Measurements from ENCODE around the gene HS3ST5.
"Not testable (repeated sequence)": the region's sequence is repeated elsewhere in the genome, so short reads cannot be mapped to it uniquely, and the experiment has no call there.

HS3ST5 gene

DNA sequence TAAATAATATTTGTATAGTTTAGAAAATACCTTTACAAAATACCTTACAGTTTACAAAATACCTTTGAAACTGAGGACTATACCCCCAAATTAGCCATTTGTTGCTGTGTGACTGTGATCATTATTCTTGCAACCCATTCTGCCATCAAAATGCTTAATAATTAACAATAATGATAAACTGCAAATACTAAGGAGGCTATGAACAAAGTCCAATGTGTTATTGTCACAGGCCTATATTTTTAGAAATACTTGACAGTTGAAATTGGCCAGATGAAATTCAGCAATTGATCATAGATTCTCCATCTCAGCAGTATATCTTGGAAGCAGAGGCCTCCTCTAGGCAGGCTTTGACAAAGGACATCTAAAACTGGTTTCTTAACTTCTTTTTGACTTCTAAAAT lies 178.6 kb downstream of the HS3ST5 start:
- in situ Hi-C loops (cut with MboI; ENCODE audit: low pct_unique_long_range_greater_than_20kb, low sequenced_read_pairs): no loop called here
- no peak for DNase-seq

DNA sequence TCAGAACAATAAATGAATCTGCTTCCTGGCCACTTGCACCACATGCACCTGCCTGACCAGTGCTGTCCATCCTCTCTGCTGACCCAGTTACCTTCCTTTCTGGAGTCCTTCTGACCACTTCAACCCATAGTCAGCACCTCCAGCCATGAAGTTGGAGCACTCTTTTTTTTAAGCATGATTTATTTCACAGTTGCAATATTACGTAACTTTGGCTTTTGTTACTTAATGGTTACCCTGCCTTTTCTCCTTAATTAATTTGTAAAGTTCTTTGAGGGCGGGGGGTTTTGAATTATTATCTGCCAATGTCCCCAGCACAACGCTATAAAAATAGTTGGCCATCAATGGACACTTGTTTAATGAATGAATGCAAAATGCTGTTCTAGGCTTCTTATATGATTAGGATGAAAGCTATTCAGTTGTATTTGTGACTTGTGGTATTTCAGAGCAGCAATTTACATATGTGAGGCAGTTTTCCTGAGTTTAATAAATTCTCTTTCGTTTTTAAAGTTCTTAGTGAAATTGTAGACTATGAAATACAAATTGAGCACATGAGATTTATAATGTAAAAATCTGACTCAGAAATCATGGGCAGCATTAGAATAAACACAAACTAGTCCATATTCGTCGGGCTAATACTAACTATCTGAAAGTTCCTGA lies 180.0 kb downstream of the HS3ST5 start:
- in situ Hi-C loops (cut with MboI; ENCODE audit: low pct_unique_long_range_greater_than_20kb, low sequenced_read_pairs): no loop called here
- no peak for DNase-seq

DNA sequence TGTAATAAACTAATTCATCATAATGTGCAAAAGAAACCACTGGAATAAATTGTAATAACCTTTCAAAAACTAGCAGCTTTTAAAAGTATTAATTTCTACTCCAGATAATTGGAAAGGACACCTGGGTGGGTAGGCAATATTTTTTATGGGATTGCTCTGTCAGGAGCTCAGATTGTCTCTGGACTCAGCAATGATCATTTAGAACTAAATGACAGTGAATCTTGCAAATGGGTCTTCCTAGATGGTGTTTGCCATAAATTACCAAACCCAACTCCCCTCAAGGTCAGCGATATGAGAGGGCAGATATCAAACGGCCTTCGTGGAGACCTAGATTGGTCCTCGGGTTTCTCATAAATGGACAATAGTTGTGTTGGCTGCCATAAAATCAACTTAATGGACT lies 181.9 kb downstream of the HS3ST5 start:
- DNase-seq: no peak
- in situ Hi-C loops (cut with MboI; ENCODE audit: low pct_unique_long_range_greater_than_20kb, low sequenced_read_pairs): no loop called here

DNA sequence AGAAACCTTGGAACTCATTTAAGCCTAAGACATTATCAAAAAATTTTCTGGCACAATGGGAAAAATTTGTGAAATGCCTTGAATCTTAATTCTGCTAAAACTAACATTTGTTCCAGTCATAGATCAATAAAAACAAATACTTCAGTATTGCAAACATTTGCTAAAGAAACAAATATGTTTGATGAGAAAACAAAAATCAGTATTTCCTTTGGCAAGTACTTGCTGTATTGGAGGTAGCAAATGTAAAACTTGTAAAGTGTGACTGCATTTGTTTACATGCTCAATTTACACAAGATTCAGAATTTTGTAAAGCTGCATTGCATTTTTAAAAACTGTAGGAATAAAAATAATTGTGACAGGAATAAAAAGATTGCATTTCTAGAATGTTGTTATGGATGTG lies 183.1 kb downstream of the HS3ST5 start:
- in situ Hi-C loops (cut with MboI; ENCODE audit: low pct_unique_long_range_greater_than_20kb, low sequenced_read_pairs): no loop called here
- no peak for DNase-seq

DNA sequence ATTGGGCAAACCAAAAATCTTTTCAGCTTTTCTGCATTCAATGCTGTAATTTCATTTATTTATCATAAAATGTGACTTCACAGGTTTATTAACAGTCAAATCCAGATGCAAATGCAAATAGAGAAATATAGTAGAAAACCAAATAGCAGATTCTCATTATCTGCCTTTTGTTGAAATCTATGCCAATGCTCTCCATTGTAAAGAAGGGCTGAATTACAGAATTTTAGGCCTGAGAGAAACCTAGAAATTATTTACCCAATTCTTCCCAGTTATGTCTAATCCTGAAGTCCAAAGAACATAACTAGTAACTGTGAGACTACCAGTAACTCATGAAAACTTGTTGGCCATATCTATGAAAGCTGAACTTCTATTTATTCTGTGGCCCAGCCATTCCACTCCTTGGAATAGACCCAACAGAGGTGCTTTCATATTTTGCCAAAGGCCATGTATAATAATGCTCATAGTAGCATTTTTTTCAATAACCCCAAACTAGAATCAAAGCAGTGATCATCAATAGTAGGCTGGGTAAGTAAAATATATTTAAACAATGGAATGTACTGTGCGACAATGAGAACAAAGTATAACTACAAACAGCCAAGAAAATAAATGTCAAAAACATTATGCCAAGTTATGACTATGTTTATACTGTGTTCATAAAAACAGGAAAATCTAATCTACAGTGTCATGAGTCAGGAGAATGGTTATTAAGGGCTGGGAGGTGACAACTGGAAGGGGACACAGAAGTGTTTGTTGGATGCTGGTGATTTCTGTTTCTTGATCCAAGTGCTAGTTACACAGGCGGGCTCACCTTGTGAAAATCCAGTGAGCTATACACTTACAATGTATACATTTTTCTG lies 183.8 kb downstream of the HS3ST5 start:
- no peak for DNase-seq
- in situ Hi-C loops (cut with MboI; ENCODE audit: low pct_unique_long_range_greater_than_20kb, low sequenced_read_pairs): no loop called here

DNA sequence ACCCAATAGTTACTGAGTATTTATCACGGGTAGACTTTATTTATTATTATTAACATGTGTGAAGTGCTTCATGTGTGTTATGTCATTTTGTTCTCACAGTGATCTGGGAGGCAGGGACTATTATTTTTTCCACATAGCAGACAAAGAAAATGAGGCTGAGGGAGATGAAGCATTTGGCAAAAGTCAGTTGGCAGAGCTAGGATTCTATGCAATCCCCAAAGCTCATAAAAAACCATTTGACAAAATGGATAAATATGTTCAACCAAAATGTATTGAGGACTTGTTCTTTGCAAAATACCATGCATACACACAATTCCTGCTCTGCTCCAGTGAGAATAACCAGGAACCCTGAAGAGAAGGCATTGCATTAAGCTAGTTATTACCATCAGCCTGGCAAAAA lies 184.4 kb downstream of the HS3ST5 start:
- in situ Hi-C loops (cut with MboI; ENCODE audit: low pct_unique_long_range_greater_than_20kb, low sequenced_read_pairs): no loop called here
- DNase-seq: no peak

DNA sequence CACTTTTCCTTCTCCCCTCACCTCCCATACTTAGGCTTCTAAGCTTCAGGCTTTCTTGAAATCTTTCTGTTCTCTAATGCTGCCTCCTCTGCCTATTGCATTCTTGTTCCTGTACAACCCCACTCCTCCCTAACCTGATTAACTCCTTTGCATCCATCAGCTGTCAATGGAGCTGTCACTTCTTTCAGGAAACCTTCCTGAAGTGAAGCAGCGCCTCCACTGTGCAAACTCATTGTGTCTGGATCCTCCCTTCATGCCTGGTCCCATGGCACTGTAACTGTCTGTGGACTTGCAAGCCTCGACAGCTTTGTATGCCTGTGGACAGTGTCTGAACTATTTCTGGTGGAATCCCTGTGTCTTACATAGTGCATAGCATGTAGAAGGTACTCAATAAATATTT lies 185.0 kb downstream of the HS3ST5 start:
- in situ Hi-C loops (cut with MboI; ENCODE audit: low pct_unique_long_range_greater_than_20kb, low sequenced_read_pairs): no loop called here
- DNase-seq: no peak

DNA sequence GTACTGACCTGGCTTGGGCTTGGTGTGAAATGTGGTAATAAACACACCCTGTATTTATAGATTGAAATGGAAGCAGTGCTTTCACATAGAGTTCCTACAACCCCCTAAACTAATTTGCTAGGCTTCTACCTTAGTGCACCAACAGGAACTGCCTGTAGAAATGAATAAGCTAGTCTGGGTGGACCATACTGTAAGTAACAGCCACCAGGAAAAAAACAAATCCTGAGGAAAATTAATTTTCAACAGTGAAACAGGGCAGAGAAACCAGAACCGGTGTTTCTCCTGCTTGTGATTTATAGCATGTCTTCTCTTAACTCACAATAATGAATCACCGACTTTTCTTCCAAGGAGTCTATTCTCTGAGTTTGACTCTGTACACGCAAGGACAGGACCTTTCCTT lies 187.1 kb downstream of the HS3ST5 start:
- in situ Hi-C loops (cut with MboI; ENCODE audit: low pct_unique_long_range_greater_than_20kb, low sequenced_read_pairs): no loop called here
- no peak for DNase-seq

DNA sequence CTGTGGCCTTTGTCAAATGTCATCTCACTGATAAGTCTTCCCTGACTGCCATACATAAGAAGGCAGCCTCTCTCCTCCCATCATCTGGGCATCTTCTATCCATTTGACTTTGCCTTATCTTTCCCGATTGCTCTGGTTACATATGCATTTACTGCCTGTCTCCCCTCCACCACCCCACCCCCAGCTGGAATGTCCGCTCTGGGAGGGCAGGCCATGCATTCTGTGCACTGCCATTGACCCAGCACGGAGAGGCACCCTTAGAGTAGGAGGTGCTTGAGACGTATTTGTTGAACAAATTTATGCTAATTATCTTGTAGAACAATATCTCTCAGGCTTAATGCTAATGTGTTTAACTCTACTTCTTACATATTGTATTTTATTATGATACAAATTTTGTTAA lies 188.0 kb downstream of the HS3ST5 start:
- DNase-seq: no peak
- in situ Hi-C loops (cut with MboI; ENCODE audit: low pct_unique_long_range_greater_than_20kb, low sequenced_read_pairs): no loop called here

DNA sequence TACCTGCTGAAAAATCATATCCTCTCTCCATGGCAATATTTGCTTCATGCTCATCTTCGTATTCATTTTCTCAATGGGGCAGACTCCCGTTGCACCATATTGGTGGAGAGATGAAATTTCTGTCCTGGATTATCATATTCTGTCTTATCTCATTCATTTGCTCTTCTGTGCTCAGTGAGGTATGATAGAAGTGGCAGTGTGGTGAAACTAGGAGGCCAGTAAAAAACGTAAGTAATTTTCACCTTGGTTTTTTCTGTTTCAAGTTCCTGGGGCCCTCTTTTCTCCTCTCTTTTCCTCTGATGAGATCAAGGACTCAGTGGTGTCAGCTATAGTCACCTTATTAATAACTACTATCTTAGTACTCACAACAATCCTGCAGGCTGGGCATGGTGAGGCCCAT lies 189.4 kb downstream of the HS3ST5 start:
- in situ Hi-C loops (cut with MboI; ENCODE audit: low pct_unique_long_range_greater_than_20kb, low sequenced_read_pairs): no loop called here

DNA sequence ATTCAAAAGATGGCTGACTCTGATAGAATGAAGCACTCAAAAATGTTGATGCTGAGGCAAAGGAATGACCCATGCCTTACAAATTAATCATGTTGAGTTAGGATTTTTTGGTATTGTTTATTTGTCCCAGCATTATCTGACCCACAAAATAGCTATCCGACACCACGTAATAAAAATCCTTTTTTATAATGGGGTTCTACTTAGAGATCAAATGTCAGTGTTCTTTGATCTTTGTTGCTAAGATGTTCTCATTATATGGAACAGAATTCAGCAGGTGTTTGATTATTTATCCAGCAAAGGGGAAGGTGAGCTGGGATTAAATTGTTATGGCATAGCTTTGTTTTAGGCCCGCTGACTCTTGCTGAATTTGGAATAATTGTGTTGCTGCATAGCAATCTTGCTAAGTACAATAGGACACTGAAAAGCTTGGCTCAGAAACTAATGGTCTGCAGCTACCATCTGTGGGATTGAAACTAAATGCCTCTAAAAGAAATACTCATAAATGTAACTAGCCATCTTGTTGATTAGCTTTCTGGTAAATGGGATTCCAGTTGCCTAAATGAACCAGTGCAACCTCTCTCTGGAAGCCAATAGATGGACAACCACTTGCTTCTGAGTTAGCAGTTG lies 191.6 kb downstream of the HS3ST5 start:
- in situ Hi-C loops (cut with MboI; ENCODE audit: low pct_unique_long_range_greater_than_20kb, low sequenced_read_pairs): no loop called here
- DNase-seq: no peak

More for the DNA sequence above, 189.4 kb downstream of the HS3ST5 start:
- DNase-seq: no peak

DNA sequence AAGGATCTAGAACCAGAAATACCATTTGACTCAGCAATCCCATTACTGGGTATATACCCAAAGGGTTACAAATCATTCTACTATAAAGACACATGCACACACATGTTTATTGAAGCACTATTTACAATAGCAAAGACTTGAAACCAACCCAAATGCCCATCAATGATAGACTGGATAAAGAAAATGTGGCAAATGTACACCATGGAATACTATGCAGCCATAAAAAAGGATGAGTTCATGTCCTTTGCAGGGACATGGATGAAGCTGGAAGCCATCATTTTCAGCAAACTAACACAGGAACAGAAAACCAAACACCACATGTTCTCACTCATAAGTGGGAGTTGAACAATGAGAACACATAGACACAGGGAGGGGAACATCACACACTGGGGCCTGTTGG lies 193.6 kb downstream of the HS3ST5 start:
- DNase-seq; in situ Hi-C loops (cut with MboI; ENCODE audit: low pct_unique_long_range_greater_than_20kb, low sequenced_read_pairs): not testable (repeated sequence)

DNA sequence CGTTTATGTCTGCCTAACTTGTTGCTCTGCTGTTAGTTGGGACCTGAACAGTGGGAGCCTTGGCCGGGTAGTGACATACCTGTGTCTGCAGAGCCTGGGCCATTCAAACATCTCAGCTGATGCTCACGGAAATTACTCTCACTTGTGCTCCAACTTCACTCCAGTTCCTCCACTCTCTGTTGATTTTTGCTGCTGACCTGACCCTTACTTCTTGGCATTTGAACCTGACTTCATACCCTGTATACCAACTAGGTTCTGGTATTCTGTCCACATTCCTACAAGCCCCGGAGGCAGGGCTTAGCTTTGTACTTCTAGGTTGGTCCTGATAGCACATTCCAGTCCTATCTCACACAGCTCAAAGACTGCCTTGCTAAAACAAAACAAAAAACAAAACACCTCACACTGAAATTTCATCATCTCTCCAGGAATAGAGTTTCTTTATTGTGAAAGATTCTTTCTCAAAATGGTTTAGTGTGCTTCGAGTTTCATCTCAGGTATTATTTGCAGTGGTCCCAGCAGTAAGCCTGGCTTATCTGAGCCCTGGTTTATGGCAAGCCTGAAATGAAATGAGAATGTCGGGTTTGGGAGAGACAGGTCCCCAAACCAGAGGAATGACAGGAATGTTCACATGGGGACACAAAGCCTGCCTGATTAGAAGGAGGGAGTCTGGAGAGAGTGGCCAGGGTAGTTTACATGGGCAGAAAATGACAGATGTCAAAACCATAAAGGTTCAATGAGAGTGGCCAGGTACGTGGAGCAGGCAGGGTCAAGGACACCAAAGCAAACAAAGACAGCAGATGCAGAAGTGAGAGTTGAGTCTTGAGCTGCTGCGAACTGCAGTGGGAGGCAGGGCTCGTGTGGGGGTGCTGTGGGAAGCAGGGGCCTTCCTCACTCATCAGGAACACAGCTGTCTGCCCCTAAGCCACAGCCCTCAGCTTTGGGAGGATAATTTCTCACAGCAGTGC lies 197.7 kb downstream of the HS3ST5 start:
- DNase-seq: no peak
- in situ Hi-C loops (cut with MboI; ENCODE audit: low pct_unique_long_range_greater_than_20kb, low sequenced_read_pairs): no loop called here

DNA sequence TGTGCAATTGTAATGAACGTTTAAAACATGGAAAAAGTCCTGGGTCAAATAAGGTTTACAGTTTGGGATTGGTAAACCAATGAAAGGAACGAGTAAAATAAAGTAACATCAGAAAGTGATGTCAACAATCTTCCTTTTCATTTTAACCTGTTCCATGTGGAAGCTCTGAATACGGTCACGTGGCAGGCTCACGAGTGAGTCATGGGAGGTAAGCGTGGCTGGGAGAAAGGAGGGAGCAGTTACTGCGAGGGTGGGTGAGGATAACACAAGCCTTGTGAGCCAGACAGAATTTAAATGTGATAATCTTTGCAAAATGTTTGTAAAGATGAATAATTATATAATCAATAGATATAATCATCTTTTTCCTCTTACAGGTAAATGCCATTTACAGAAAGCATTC lies 200.6 kb downstream of the HS3ST5 start:
- in situ Hi-C loops (cut with MboI; ENCODE audit: low pct_unique_long_range_greater_than_20kb, low sequenced_read_pairs): no loop called here
- DNase-seq: no peak

DNA sequence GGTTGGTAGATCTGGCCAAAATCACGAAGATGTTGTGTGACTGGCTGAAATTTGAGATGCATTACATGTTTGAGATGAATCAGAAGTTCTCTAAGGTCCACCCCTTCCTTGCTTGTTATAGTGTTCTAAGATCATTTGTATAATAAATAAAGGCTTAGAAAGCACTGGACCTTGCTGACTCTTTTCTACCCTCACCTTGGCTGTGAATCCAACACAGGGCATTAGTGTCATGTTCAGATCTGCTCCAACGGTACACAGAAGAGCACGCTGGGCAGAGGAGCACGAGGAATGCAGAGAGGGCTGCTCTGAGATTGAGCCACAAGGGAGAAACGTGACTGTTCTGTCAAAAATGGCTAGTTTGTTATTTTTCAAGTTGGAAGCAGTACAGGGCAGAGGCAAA lies 202.4 kb downstream of the HS3ST5 start:
- no peak for DNase-seq
- in situ Hi-C loops (cut with MboI; ENCODE audit: low pct_unique_long_range_greater_than_20kb, low sequenced_read_pairs): no loop called here

DNA sequence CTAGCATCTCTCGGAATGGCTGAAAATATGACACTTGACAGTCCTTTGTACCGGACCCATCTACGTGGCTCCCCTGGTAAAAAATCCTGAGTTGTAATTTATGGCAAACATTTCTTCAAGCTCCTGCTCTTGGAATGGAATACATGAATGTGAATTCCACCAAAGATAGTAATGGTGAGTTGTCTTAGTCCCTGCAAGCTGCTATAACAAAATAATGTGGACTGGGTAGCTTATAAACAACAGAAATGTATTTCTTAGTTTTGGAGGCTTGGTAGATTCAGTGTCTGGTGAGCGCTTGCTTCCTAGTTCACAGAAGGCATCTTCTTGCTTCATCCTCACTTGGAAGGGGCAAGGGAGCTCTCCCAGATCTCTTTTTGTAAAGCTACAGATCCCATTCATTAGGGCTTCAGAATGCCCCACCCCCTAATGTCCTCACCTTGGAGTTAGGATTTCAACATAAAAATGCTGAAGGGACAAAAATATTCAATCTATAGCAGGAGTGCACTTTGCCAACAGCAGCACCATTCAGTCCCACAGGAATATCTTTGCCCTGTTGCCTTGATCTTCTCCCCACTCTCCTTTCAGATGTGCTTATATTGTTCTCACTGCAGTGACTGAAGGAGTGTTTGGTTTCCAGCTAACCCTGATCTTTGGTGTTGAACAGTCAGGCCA lies 204.1 kb downstream of the HS3ST5 start:
- in situ Hi-C loops (cut with MboI; ENCODE audit: low pct_unique_long_range_greater_than_20kb, low sequenced_read_pairs): no loop called here

DNA sequence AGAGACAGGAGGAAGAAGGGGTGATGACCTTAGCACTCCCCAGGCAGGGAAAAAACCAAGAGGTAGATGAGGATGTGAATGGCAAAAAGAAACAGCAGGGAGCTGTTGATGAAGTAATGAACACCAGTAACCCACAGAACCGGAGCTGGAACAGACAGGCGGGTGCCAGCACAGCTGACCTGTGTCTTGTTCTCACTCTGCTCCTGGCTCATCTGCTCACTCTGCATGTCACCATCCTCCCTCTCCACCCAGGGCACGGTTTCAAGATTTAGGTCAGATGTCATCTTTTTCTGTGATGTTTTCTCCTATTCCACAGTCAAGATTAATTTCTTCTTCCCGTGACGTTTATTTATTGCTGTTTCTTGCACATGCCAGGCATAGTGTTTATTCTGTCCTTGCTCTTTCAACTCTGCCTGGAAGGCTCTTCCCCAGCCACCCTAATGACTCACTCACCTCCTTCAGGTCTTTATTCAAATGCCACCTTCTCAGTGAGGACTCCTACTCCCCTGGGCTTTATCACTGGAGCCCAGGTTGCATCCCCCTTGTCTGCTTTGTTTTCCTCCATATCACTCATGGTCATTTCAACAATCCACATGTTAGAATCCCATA lies 207.4 kb downstream of the HS3ST5 start:
- in situ Hi-C loops (cut with MboI; ENCODE audit: low pct_unique_long_range_greater_than_20kb, low sequenced_read_pairs): no loop called here
- DNase-seq: no peak

More for the DNA sequence above, 204.1 kb downstream of the HS3ST5 start:
- DNase-seq: no peak

DNA sequence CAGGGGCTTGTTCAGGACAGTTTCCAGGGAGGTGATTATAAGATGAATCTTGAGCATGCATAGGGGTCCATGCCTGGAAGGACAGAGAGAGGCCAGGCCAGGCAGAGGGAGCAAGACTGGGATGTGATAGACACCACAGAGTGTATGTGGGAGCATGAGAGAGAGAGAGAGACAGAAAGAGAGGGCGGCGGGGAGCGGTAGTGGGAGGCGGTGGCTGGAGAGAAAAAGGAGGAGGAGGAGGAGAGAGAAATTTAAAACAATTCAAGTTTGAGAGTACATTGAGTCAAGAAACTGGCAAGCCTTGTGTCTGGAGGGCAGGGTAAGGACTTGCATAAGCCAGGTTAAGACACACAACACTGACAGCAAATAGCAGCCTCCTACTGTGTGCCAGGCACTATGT lies 209.0 kb downstream of the HS3ST5 start:
- DNase-seq: no peak
- in situ Hi-C loops (cut with MboI; ENCODE audit: low pct_unique_long_range_greater_than_20kb, low sequenced_read_pairs): no loop called here

All from KBM-7 (cell line).